Loucy (cell line): ENCODE results near the gene PKM.

ENCODE experiments used
- H2AFZ ChIP-seq: fragments of 200-600 bp; sonication (generic); 2 replicates; pipeline ENCODE4 v1.6.0; 2016; ENCODE audit warnings: antibody characterized with exemption, mild to moderate bottlenecking, low read length, moderate library complexity
- H3F3A ChIP-seq: fragments of 200-600 bp; 2 replicates; pipeline ENCODE4 v1.6.0; 2016; ENCODE audit warnings: antibody characterized with exemption, low read depth, mild to moderate bottlenecking
- H3K27me3 ChIP-seq: fragments of 200-600 bp; sonication (generic); 2 replicates; pipeline ENCODE4 v1.6.1; 2014; ENCODE audit warnings: low read length, mild to moderate bottlenecking; ENCODE audit not compliant: insufficient read depth, poor library complexity, severe bottlenecking
- H3K36me3 ChIP-seq: fragments of 200-600 bp; sonication (generic); 2 replicates; pipeline ENCODE4 v1.6.1; 2016; ENCODE audit warnings: low read length; ENCODE audit not compliant: insufficient read depth
- H3K4me1 ChIP-seq: fragments of 200-600 bp; sonication (generic); 2 replicates; pipeline ENCODE4 v1.5.1; 2014; ENCODE audit warnings: low read length, mild to moderate bottlenecking; ENCODE audit not compliant: insufficient read depth, poor library complexity, severe bottlenecking
- H3K4me2 ChIP-seq: fragments of 200-600 bp; sonication (generic); 2 replicates; pipeline ENCODE4 v1.6.0; 2014; ENCODE audit warnings: antibody characterized with exemption, low read length, low read depth, mild to moderate bottlenecking; ENCODE audit not compliant: poor library complexity, severe bottlenecking
- H3K4me3 ChIP-seq: fragments of 200-600 bp; sonication (generic); 2 replicates; pipeline ENCODE4 v1.5.1; 2014; ENCODE audit warnings: low read length, mild to moderate bottlenecking, mixed read lengths; ENCODE audit not compliant: poor library complexity, severe bottlenecking
- H3K79me2 ChIP-seq: fragments of 200-600 bp; sonication (generic); 2 replicates; pipeline ENCODE4 v1.6.1; 2014; ENCODE audit warnings: low read length; ENCODE audit not compliant: insufficient read depth
- H3K9ac ChIP-seq: fragments of 200-600 bp; sonication (generic); 2 replicates; pipeline ENCODE4 v1.6.0; 2014; ENCODE audit warnings: mild to moderate bottlenecking, low read depth, low read length, moderate library complexity; ENCODE audit not compliant: poor library complexity, severe bottlenecking
- H3K9me2 ChIP-seq: fragments of 200-600 bp; sonication (generic); replicated peaks from 2 replicates; pipeline ENCODE4 v1.6.1; 2016; ENCODE audit warnings: low read depth, low read length, mixed read lengths
- H3K9me3 ChIP-seq: fragments of 200-600 bp; sonication (generic); 2 replicates; pipeline ENCODE4 v1.6.1; 2014; ENCODE audit warnings: mild to moderate bottlenecking, antibody characterized with exemption, low read length, low read depth; ENCODE audit not compliant: insufficient read depth
- H4K20me1 ChIP-seq: fragments of 200-600 bp; sonication (generic); 2 replicates; pipeline ENCODE4 v1.6.0; 2014; ENCODE audit warnings: antibody characterized with exemption, low read length, mild to moderate bottlenecking; ENCODE audit not compliant: insufficient read depth, poor library complexity, severe bottlenecking
- EZH2phosphoT487 ChIP-seq: fragments of 200-600 bp; IDR thresholded peaks from 2 replicates; pipeline ENCODE4 v1.6.1; 2018; ENCODE audit warnings: antibody characterized with exemption, mild to moderate bottlenecking, moderate library complexity, borderline replicate concordance
- TF ChIP-seq, protein P1 (sequence below): fragments of 200-600 bp; sonication (generic); conservative IDR thresholded peaks from 2 replicates; pipeline ENCODE4 v1.5.1; 2014; ENCODE audit warnings: mild to moderate bottlenecking, antibody characterized with exemption, low read length

The PKM gene

GRCh38 chr15:72170691-72171090 lies 60.3 kb downstream of the PKM start:
- H4K20me1 ChIP-seq = no peaks in the 10 kb centered on the region
- no peaks in the 10 kb centered on the region for H3K9me3 ChIP-seq
- no peak for TF ChIP-seq EZH2phosphoT487
- TF ChIP-seq, protein P1, sequence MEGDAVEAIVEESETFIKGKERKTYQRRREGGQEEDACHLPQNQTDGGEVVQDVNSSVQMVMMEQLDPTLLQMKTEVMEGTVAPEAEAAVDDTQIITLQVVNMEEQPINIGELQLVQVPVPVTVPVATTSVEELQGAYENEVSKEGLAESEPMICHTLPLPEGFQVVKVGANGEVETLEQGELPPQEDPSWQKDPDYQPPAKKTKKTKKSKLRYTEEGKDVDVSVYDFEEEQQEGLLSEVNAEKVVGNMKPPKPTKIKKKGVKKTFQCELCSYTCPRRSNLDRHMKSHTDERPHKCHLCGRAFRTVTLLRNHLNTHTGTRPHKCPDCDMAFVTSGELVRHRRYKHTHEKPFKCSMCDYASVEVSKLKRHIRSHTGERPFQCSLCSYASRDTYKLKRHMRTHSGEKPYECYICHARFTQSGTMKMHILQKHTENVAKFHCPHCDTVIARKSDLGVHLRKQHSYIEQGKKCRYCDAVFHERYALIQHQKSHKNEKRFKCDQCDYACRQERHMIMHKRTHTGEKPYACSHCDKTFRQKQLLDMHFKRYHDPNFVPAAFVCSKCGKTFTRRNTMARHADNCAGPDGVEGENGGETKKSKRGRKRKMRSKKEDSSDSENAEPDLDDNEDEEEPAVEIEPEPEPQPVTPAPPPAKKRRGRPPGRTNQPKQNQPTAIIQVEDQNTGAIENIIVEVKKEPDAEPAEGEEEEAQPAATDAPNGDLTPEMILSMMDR = no peak
- no peaks in the 10 kb centered on the region for H3K36me3 ChIP-seq
- no peak overlapping the region for H3K4me3 ChIP-seq
- H3K79me2 ChIP-seq = no peaks in the 10 kb centered on the region
- no peak overlapping the region for H3K9ac ChIP-seq
- H3K27me3 ChIP-seq = no peaks in the 10 kb centered on the region
- no peak overlapping the region for H2AFZ ChIP-seq
- H3F3A ChIP-seq = no peaks in the 10 kb centered on the region; the same call in 1 of the 2 replicates
- H3K9me2 ChIP-seq = no peaks in the 10 kb centered on the region
- no peak overlapping the region for H3K4me2 ChIP-seq
- H3K4me1 ChIP-seq = peaks cover 40% of the 10 kb centered on the region

GRCh38 chr15:72169921-72170611 lies 60.9 kb downstream of the PKM start:
- Histone ChIP-seq H3K27me3 (no peaks in the 10 kb centered on the region), H3K4me1 (peaks cover 40% of the 10 kb centered on the region), H3K9me2 (no peaks in the 10 kb centered on the region), H3K79me2 (no peaks in the 10 kb centered on the region), H3F3A (no peaks in the 10 kb centered on the region; the same call in 1 of the 2 replicates), H4K20me1 (no peaks in the 10 kb centered on the region), H2AFZ (no peak overlapping the region; the same call in 1 of the 2 replicates), H3K9ac (peak overlapping the region; percentile 78), H3K4me2 (peak overlapping the region; percentile 93), H3K36me3 (no peaks in the 10 kb centered on the region), H3K9me3 (no peaks in the 10 kb centered on the region), H3K4me3 (no peak overlapping the region)
- TF ChIP-seq, protein P1 = no peak
- no peak for TF ChIP-seq EZH2phosphoT487

- peaks cover 34% of the 10 kb centered on the region for H3K4me1 ChIP-seq
- H3K9ac ChIP-seq = peak overlapping the region; percentile 78
- no peaks in the 10 kb centered on the region for H3K9me3 ChIP-seq
- TF ChIP-seq EZH2phosphoT487 = no peak
- TF ChIP-seq, protein P1 = no peak
- H3K4me2 ChIP-seq = peak overlapping the region; percentile 93
- H3K36me3 ChIP-seq = no peaks in the 10 kb centered on the region
- H3F3A ChIP-seq = no peaks in the 10 kb centered on the region; the same call in 1 of the 2 replicates
- peak overlapping the region; percentile 62 for H3K4me3 ChIP-seq
- no peaks in the 10 kb centered on the region for H3K27me3 ChIP-seq
- H3K79me2 ChIP-seq = no peaks in the 10 kb centered on the region
- H2AFZ ChIP-seq = no peak overlapping the region; the same call in 1 of the 2 replicates
- H4K20me1 ChIP-seq = no peaks in the 10 kb centered on the region
- no peaks in the 10 kb centered on the region for H3K9me2 ChIP-seq
Observed at GRCh38 chr15:72169236-72169920, 61.6 kb downstream of the PKM start.
